Stimulated activated CD4-positive, alpha-beta T cell treated with anti-CD3 and anti-CD28 coated beads, Interleukin-12 subunit alpha, Interleukin-12 subunit beta, amount 100 ng/mL, for 24 hours (primary cell): Measurements from ENCODE around the gene HRAS.
"Not testable (repeated sequence)": the region's sequence is repeated elsewhere in the genome, so short reads cannot be mapped to it uniquely, and the experiment has no call there.

Experiments used
- DNase-seq, 2 experiments: peaks; one replicate each; pipeline ENCODE4 v3.0.0-alpha.2; 2020; ENCODE audit warnings: low read depth in 2 of 2

Gene HRAS

GRCh38 chr11:534396-535209, 773 bp downstream of the HRAS start:
- DNase-seq = no peak

GRCh38 chr11:533586-534395, 1.6 kb downstream of the HRAS start:
- no peak for DNase-seq

DNA sequence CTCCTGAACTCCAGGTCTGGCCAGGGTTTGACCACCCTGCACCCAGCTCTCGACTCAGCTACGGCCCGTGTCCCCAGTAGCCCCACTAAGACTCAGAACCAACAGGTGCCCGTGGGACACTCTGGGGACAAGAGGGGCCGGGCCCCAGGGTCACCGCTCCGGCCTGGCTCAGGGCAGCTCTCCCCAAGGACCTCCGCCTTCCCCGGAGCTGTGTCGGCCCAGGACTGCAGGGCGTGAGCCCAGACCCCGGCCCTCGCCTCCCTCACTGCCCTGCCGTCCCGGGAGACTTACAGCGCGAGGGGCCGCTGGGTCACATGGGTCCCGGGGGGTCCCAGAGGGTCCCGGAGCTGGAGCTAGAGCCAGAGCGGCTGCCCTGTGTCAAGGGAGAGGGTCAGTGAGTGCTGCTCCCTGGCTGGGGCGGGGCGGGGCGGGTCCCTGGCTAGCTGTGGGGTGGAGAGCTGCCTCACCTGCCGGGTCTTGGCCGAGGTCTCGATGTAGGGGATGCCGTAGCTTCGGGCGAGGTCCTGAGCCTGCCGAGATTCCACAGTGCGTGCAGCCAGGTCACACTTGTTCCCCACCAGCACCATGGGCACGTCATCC, 2.3 kb downstream of the HRAS start:
- no peak for DNase-seq

DNA sequence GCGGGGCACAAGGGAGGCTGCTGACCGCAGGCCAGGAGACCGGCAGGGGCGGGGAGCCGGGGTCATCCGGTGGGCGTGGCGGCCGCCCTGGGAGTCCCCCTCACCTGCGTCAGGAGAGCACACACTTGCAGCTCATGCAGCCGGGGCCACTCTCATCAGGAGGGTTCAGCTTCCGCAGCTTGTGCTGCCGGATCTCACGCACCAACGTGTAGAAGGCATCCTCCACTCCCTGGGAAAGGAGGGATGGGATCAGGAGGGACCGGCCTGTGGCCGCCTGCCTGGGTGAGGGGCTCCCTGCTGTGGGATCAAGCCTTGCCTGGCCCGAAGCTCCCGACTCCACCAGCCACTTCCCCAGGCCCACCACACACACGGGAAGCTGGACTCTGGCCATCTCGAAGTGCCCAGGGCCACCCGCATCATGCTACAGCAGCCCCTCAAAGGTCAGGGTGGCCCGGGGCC, 2.8 kb downstream of the HRAS start:
- DNase-seq = no peak

- no peak for DNase-seq
Measured at GRCh38 chr11:531919-532526, 3.4 kb downstream of the HRAS start.

DNA sequence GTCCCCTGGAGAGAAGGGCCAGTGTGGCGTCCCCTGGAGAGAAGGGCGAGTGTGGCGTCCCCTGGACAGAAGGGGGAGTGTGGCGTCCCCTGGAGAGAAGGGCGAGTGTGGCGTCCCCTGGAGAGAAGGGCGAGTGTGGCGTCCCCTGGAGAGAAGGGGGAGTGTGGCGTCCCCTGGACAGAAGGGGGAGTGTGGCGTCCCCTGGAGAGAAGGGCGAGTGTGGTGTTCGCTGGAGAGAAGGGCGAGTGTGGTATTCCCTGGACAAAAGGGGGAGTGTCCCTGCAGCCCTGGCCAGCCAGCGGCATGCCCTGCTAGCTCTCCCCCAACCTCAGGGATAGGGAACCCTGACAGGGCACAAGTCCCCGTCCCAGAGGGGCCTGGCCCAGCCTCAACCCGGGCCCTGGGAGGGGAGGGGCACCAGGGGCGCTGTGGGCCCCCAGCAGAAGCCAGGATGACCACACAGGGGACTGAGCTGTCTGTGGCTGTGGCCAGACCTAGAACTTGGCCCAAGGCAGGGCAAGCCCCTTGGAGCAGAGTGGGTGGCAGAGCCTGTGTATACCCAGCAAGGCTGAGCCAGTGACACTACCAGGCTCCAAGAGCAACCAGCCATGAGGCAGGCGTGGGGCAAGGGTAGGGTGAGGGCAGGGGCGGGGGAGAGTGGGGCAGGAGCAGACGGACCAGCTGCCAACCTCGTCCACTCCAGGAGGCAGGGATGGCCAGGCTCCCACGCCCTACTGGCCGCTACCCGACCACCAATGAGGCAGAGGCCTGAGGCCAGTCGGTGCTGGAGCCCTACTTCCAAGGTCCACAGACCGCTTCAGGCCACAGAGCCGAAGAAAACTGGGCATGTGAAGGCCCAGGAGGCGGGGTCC, 4.2 kb downstream of the HRAS start:
- DNase-seq = no peak

DNA sequence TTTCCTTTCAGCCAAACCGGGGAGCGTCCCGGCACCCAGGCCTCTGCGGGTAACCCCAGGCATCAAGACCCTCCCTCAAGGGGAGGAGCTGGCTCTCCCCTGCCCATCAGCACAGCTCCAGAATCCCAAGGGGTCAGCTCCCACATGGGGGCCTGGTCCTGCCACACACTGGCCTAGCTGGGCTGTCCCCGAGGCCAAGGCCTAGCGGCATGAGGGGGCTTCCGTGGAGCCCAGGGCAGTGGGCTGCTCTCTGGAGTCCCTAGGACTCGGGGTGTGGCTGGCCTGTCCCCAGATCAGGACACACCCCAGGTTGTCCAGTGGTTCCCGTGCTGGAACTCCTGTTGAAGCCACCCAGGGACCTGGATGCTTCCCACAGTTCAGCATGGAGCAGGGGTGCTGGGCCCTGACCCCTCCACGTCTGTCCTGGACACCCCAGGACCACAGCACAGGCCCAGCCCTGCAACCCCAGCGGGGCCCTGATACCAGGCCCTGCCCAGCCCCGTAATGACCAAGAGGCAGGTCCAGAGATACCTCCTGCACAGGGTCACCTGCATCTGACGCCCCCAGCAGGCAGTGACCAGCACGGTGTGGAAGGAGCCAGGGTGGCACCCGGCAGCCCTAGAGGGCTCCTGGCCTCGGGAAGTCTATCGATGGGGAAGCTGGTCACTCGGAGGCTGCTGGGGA, 5.5 kb downstream of the HRAS start:
- DNase-seq = no peak

- DNase-seq = no peak
Measured at GRCh38 chr11:528815-529727, 6.3 kb downstream of the HRAS start.

GRCh38 chr11:528166-528814, 7.1 kb downstream of the HRAS start:
- DNase-seq = no peak

- no peak for DNase-seq
Measured at GRCh38 chr11:526192-526591, 9.2 kb downstream of the HRAS start.

DNA sequence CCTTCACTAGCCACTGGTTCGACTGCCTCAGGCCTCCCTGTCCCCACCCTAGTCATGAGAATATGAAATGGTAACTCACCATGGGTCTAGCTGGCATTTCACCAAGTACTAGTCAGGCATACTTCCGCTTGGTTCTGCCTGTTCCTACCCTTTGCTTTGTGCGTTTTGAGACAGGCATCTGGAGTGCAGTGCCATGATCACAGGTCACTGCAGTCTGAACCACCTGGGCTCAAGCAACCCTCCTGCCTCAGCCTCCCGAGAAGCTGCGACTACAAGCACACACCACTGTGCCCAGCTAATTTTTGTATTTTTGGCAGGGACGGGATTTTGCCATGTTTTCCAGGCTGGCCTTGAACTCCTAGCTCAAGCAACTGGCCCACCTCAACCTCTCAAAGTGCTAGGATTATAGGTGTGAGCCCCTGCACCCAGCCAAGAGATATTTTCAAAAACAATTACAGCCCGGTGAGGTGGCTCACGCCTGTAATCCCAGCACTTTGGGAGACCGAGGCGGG, 14.1 kb downstream of the HRAS start:
- DNase-seq = no peak

- no peak for DNase-seq
Measured at GRCh38 chr11:520428-521176, 14.8 kb downstream of the HRAS start.

GRCh38 chr11:518463-519202, 16.7 kb downstream of the HRAS start:
- peak; percentile 73 to 77 for DNase-seq

DNA sequence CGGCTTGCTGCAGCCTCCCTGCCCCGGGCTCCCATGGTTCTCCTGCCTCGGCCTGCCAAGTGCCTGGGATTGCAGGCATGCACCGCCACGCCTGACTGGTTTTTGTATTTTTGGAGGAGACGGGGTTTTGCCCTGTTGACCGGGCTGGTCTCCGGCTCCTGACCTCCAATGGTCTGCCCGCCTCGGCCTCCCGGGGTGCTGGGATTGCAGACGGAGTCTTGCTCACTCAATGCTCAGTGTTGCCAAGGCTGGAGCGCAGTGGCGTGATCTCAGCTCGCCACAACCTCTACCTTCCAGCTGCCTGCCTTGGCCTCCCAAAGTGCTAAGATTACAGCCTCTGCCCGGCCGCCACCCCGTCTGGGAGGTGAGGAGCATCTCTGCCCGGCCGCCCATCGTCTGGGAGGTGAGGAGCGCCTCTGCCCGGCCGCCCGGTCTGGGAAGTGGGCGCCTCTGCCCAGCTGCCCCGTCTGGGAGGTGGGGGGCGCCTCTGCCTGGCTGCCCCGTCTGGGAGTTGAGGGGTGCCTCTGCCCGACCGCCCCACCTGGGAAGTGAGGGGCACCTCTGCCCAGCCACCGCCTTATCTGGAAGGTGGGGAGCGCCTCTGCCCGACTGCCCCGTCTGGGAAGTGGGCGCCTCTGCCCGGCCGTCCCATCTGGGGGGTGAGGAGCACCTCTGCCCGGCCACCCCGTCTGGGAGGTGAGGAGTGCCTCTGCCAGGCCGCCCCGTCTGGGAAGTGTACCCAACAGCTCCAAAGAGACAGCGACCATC, 18.3 kb downstream of the HRAS start:
- not testable (repeated sequence) for DNase-seq

DNA sequence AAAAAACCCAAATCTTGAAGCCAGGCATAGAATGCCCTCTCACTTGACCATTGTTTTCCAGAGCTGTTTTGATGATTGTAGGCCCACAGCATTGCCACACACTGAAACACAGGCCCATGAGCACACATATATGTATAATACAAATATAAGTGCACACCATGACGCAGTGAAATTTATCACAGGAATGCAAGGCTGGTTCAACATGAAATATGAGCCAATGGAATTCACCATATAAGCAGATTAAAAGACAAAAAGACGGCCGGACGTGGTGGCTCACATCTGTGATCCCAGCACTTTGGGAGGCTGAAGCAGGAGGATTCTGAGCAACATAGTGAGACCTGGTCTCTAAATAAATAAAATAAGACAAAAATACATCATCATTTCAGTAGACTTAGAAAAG, 19.0 kb downstream of the HRAS start:
- no peak for DNase-seq

GRCh38 chr11:515131-515530, 20.2 kb downstream of the HRAS start:
- DNase-seq = no peak

- no peak for DNase-seq
Measured at GRCh38 chr11:514606-515005, 20.8 kb downstream of the HRAS start.
